HFFc6 (cell line): Measurements from ENCODE around the gene XXYLT1. TPM values are rescaled to one million over a fixed set of nuclear protein-coding genes. Genes with fewer than 3 reads are reported as not detected.

Experiments used
- DNase-seq: peaks from one replicate; pipeline ENCODE4 v3.0.0-alpha.2; 2018
- H3K27ac Mint-ChIP-seq: 2 replicates; pipeline ENCODE4 v1.8.0; 2020; ENCODE audit warnings: mild to moderate bottlenecking, mixed read lengths
- H3K27me3 Mint-ChIP-seq: 2 replicates; pipeline ENCODE4 v1.8.0; 2021; ENCODE audit warnings: mild to moderate bottlenecking, moderate library complexity, mixed read lengths; ENCODE audit not compliant: insufficient read depth
- H3K36me3 Mint-ChIP-seq: 2 replicates; pipeline ENCODE4 v1.8.0; 2021; ENCODE audit warnings: low read depth, mixed read lengths
- H3K4me1 Mint-ChIP-seq: 2 replicates; pipeline ENCODE4 v1.8.0; 2020; ENCODE audit warnings: low read depth, mixed read lengths
- H3K4me3 Mint-ChIP-seq: 2 replicates; pipeline ENCODE4 v1.8.0; 2020; ENCODE audit warnings: mild to moderate bottlenecking, moderate library complexity, mixed read lengths
- H3K9me3 Mint-ChIP-seq: 2 replicates; pipeline ENCODE4 v1.8.0; 2020; ENCODE audit warnings: mild to moderate bottlenecking, mixed read lengths
- CTCF ChIP-seq: fragments of 200-600 bp; sonication (generic); IDR thresholded peaks from 2 replicates; pipeline ENCODE4 v1.5.0; 2021; ENCODE audit warnings: antibody characterized with exemption, mild to moderate bottlenecking
- total RNA-seq, 6 experiments: library from RNA; stranded (reverse); fragmentation: NEBNext Ultra II Directional; extraction: Animal tissue kit (Norgen Biotek cat#: 25700); gene quantifications; 2 replicates in 1 of 6; 3 replicates in 5 of 6; pipeline ENCODE4 v1.2.3, GENCODE V29; 2021

XXYLT1 gene
- total RNA-seq, 6 experiments from 2014 or later = 16.9 to 24.2 (median 18.3) TPM

GRCh38 chr3:195160908-195161434, 110.0 kb downstream of the XXYLT1 start:
- no peaks in the 10 kb centered on the region for H3K27me3 Mint-ChIP-seq
- peaks cover 37% of the 10 kb centered on the region for H3K4me1 Mint-ChIP-seq
- DNase-seq = no peak
- H3K4me3 Mint-ChIP-seq = no peak overlapping the region
- TF ChIP-seq CTCF = no peak
- H3K36me3 Mint-ChIP-seq = peaks cover 5% of the 10 kb centered on the region; the same call in 1 of the 2 replicates
- peak overlapping the region; percentile 81; the same call in 1 of the 2 replicates for H3K27ac Mint-ChIP-seq
- no peaks in the 10 kb centered on the region for H3K9me3 Mint-ChIP-seq

GRCh38 chr3:195160257-195160898, 110.6 kb downstream of the XXYLT1 start:
- no peak for TF ChIP-seq CTCF
- peak; percentile 50 for DNase-seq
- no peaks in the 10 kb centered on the region for H3K27me3 Mint-ChIP-seq
- no peaks in the 10 kb centered on the region for H3K9me3 Mint-ChIP-seq
- peak overlapping the region; percentile 81 for H3K27ac Mint-ChIP-seq
- peaks cover 5% of the 10 kb centered on the region; the same call in 1 of the 2 replicates for H3K36me3 Mint-ChIP-seq
- H3K4me1 Mint-ChIP-seq = peaks cover 43% of the 10 kb centered on the region
- peak overlapping the region; percentile 48 for H3K4me3 Mint-ChIP-seq

- DNase-seq = peak; percentile 58
Observed at GRCh38 chr3:195159814-195160165, 111.2 kb downstream of the XXYLT1 start.

GRCh38 chr3:195159117-195159813, 111.7 kb downstream of the XXYLT1 start:
- no peaks in the 10 kb centered on the region; the same call in 1 of the 2 replicates for H3K27me3 Mint-ChIP-seq
- H3K4me3 Mint-ChIP-seq = peak overlapping the region; percentile 12; the same call in 1 of the 2 replicates
- H3K36me3 Mint-ChIP-seq = peaks cover 5% of the 10 kb centered on the region; the same call in 1 of the 2 replicates
- no peak for TF ChIP-seq CTCF
- no peak for DNase-seq
- peak overlapping the region; percentile 81 for H3K27ac Mint-ChIP-seq
- H3K9me3 Mint-ChIP-seq = no peaks in the 10 kb centered on the region
- H3K4me1 Mint-ChIP-seq = peaks cover 54% of the 10 kb centered on the region

More at GRCh38 chr3:195159814-195160165, 111.2 kb downstream of the XXYLT1 start:
- H3K27me3 Mint-ChIP-seq = no peaks in the 10 kb centered on the region; the same call in 1 of the 2 replicates
- peaks cover 49% of the 10 kb centered on the region for H3K4me1 Mint-ChIP-seq
- H3K27ac Mint-ChIP-seq = peak overlapping the region; percentile 81
- H3K4me3 Mint-ChIP-seq = peak overlapping the region; percentile 48
- no peak for TF ChIP-seq CTCF
- H3K9me3 Mint-ChIP-seq = no peaks in the 10 kb centered on the region
- H3K36me3 Mint-ChIP-seq = peaks cover 5% of the 10 kb centered on the region; the same call in 1 of the 2 replicates

- Mint-ChIP-seq H3K4me3 (no peak overlapping the region), H3K9me3 (no peaks in the 10 kb centered on the region), H3K36me3 (peaks cover 5% of the 10 kb centered on the region; the same call in 1 of the 2 replicates), H3K4me1 (peaks cover 82% of the 10 kb centered on the region), H3K27ac (no peak overlapping the region), H3K27me3 (no peaks in the 10 kb centered on the region; the same call in 1 of the 2 replicates)
- no peak for DNase-seq
- TF ChIP-seq CTCF = no peak
Observed at GRCh38 chr3:195156286-195156890, 114.6 kb downstream of the XXYLT1 start.
